ENCODE measurements around the gene ATF2.

The ATF2 gene

DNA sequence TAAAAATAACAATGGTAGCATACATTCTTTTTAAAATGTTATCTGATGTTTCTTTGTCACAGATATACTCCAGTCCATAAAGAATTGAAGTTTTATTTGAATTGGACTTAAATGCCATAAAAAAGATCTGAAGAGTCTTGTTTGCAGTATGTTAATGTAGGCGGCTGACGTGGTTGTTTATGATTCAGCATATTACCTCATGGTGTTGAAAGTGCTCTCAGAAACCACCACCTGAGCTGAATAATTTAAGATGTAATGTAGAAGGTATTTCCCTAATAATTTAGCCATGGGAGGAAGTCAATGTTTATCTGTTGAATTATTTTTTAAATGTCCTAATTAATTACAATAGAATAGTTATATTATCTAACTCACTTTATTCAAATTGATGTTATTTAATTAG is 104.3 kb downstream of the ATF2 start:
- H3K9me3 ChIP-seq: peaks cover 29% of the 10 kb centered on the region
- no peak for TF ChIP-seq Cebpa-rat (IDR thresholded peaks at IDR 0.05)
- no peak overlapping the region for H3K4me2 ChIP-seq
- no peak overlapping the region for H3K9ac ChIP-seq
- no peak overlapping the region for H3K27ac ChIP-seq
- no peaks in the 10 kb centered on the region for H3K27me3 ChIP-seq
- H3K4me3 ChIP-seq: no peak overlapping the region
- H3K36me3 ChIP-seq: peaks cover 52% of the 10 kb centered on the region
- H3K4me1 ChIP-seq: no peaks in the 10 kb centered on the region
- H4K20me1 ChIP-seq: no peaks in the 10 kb centered on the region

DNA sequence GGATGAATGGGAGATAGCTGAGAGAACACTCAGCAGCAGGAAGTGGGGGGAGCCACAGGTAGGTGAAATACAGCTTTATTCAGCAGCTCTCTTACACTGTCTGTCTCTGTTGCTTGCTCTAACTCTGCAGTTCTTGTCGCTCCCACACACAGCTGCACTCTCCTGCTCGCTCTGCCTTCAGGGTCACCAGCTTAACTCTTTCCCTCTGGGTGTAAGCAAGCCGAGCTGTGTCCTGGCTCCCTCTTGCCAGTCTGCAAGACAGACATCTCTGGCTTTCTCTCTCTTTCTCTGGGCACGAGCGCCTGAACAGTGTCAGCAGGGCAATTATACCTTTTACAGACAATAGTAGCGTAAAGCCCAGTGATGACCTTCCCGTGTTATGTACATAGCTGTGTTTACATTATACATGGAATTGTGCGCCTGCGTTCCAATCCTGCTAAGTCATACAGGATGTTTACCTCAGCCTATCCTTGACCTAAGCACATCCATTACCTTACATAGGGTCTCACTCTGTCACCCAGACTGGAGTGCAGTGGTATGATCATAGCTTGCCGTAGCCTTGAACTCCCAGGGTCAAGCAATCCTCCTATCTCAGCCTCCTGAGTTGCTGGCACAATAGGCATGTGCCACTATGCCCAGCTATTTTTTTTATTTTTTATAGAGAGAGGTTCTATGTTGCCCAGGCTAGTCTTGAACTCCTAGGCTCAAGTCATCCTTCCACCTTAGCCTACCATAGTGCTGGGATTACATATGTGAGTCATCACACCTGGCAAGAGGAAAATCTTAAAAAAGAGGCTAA is 105.0 kb downstream of the ATF2 start:
- H3K36me3 ChIP-seq: peaks cover 57% of the 10 kb centered on the region
- H3K4me2 ChIP-seq: no peak overlapping the region

DNA sequence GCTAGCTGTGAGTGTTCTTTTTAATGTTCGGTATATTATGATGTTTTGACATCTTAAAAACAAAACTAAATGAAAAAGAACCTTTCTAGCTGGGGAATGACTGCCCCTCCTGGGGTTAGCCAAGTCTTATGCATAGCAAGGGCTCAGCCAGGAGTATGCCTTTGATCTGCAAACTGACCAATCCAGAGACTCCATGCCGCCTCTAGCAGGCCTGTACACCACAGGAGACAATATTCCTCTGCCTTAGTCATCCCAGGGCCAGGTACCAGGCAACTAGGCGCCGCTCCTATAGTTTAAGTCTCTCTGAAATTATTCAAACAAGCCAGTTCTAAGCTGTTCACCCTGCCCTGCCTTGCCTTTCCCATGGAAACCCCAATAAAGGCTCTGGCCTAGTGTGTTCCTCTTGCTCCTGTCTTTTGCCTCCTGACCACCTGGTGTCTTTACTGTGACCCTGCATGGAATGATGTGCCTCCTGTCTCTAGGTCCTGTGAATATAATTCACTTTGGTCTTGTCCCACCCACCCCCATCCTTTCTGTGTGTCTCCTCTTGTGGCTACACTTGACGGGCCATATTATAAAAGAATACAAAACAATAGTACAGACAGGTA is 110.8 kb downstream of the ATF2 start:
- H3K27me3 ChIP-seq: no peaks in the 10 kb centered on the region
- H3K4me3 ChIP-seq: no peak overlapping the region
- H3K27ac ChIP-seq: no peak overlapping the region
- H3K9me3 ChIP-seq: no peaks in the 10 kb centered on the region
- H3K4me1 ChIP-seq: peaks cover 5% of the 10 kb centered on the region; the same call in 1 of the 2 replicates
- no peak overlapping the region for H3K9ac ChIP-seq
- no peak for TF ChIP-seq Cebpa-rat (IDR thresholded peaks at IDR 0.05)
- no peak overlapping the region for H3K4me2 ChIP-seq
- no peaks in the 10 kb centered on the region for H4K20me1 ChIP-seq
- peaks cover 17% of the 10 kb centered on the region for H3K36me3 ChIP-seq

More for the DNA sequence above, 105.0 kb downstream of the ATF2 start:
- Histone ChIP-seq H3K27me3 (no peaks in the 10 kb centered on the region), H3K4me1 (peaks cover 5% of the 10 kb centered on the region; the same call in 1 of the 2 replicates), H3K9ac (no peak overlapping the region), H3K9me3 (peaks cover 29% of the 10 kb centered on the region), H3K27ac (no peak overlapping the region), H3K4me3 (no peak overlapping the region), H4K20me1 (no peaks in the 10 kb centered on the region)
- TF ChIP-seq Cebpa-rat (IDR thresholded peaks at IDR 0.05): no peak

DNA sequence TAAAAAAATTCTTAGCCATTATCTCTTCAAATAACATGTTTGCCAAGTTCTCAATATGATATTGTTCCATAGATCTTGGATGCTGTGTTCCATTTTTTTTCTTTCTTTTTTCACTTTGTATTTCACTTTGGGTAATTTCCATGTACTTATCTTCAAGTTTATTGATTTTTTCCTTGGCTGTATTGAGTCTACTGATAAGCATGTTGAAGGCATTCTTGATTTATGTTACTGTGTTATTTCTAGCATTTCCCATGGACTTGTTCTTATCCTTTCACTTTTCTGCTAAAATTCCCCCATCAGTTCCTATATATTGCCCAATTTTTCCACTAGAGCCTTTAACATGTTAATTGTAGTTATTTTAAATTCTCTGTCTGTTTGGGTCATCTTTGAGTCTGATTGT is 112.0 kb downstream of the ATF2 start:
- H3K4me2 ChIP-seq: no peak overlapping the region
- peaks cover 5% of the 10 kb centered on the region; the same call in 1 of the 2 replicates for H3K4me1 ChIP-seq
- H3K27ac ChIP-seq: no peak overlapping the region
- no peaks in the 10 kb centered on the region for H4K20me1 ChIP-seq
- no peaks in the 10 kb centered on the region for H3K27me3 ChIP-seq
- TF ChIP-seq Cebpa-rat (IDR thresholded peaks at IDR 0.05): no peak
- peaks cover 19% of the 10 kb centered on the region for H3K36me3 ChIP-seq
- no peak overlapping the region for H3K4me3 ChIP-seq
- no peaks in the 10 kb centered on the region; the same call in 1 of the 2 replicates for H3K9me3 ChIP-seq
- H3K9ac ChIP-seq: no peak overlapping the region

DNA sequence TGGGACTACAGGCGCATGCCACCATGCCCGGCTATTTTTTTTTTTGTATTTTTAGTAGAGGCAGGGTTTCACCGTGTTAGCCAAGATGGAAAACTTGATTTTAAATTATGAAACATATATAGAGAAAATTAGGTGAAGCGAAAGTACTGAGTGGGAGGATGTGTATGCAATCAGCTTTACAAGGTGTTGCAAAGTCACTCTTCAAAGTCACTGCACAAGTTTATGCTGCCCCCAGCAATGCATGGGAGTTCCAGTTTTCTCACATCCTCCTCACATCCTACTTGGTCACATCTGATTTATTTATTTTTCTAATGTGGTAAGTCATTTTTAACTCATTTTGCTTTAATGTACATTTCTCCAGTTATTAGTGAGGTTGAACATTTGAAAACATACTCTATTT is 113.7 kb downstream of the ATF2 start:
- H3K27ac ChIP-seq: no peak overlapping the region
- no peak for TF ChIP-seq Cebpa-rat (IDR thresholded peaks at IDR 0.05)
- H3K4me3 ChIP-seq: no peak overlapping the region
- H3K27me3 ChIP-seq: no peaks in the 10 kb centered on the region
- peaks cover 7% of the 10 kb centered on the region for H3K9me3 ChIP-seq
- no peak overlapping the region for H3K9ac ChIP-seq
- H4K20me1 ChIP-seq: no peaks in the 10 kb centered on the region
- no peak overlapping the region for H3K4me2 ChIP-seq
- H3K4me1 ChIP-seq: peaks cover 7% of the 10 kb centered on the region
- peaks cover 18% of the 10 kb centered on the region for H3K36me3 ChIP-seq

DNA sequence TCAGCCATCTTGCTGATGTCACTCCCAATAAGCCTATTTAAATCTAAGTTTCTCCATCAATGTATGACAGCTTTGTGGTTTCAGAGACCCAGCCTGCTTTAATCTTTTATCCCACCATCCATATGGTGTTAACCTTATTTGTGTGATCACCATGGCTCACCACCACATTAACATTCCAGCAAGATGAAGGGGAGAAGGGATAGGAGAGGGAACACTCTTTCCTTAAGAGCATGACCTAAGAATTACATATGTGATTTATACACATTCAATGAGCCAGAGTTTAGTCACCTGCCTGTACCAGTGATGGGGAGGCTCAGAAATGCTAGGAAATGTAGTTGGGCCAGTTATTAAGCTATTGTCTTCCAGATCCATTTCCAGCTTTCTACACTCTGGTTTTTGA is 118.3 kb downstream of the ATF2 start:
- peaks cover 15% of the 10 kb centered on the region for H3K4me1 ChIP-seq
- H3K4me3 ChIP-seq: no peak overlapping the region
- H3K27me3 ChIP-seq: no peaks in the 10 kb centered on the region
- H3K4me2 ChIP-seq: no peak overlapping the region
- no peak for TF ChIP-seq Cebpa-rat (IDR thresholded peaks at IDR 0.05)
- H4K20me1 ChIP-seq: no peaks in the 10 kb centered on the region
- H3K27ac ChIP-seq: no peak overlapping the region
- 0 out of 2 replicates have a peak, but pooled peaks cover 7% of the 10 kb centered on the region for H3K36me3 ChIP-seq
- peaks cover 13% of the 10 kb centered on the region for H3K9me3 ChIP-seq
- no peak overlapping the region for H3K9ac ChIP-seq

DNA sequence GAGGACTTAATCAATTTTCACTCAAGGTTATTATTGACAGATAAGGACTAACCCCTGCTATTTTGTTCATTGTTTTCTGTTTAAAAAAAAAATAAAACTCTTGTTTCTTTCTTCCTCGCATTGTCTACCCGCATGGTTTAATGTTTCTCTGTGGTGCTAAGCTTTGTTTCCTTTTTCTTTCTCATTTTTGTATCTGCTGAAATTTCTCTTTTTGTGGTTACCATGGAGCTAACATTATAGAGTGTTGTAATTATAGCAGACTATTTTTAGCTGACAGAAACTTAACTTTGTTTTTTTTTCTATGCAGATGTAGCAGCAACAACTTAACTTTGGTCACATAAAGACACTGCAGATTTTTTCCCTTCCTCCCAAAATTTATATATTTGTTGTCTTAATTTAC is 119.7 kb downstream of the ATF2 start:
- no peak overlapping the region for H3K9ac ChIP-seq
- H3K4me3 ChIP-seq: no peak overlapping the region

DNA sequence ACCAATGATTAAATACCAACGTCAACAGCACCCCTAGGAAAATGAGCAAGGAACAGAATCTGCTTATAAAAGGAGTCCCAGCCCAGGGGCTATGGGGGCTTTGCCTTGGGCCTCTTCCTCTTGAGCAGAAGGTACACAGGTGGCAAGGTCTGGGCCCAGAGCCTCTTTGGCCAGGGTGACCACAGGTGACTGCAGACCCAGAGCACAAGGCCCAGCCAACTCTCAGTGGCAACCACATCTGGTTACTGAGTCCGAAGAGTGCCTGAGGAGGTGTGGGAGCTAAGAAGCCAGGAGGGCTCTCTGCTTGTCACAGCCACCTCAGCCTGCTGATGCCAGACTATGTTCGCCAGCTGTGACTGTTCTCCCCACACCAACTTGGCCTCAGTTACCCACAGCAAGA is 128.5 kb downstream of the ATF2 start:
- Histone ChIP-seq H3K9me3 (no peaks in the 10 kb centered on the region), H3K4me2 (no peak overlapping the region)
- TF ChIP-seq Cebpa-rat (IDR thresholded peaks at IDR 0.05): no peak

More for the DNA sequence above, 119.7 kb downstream of the ATF2 start:
- Histone ChIP-seq H3K4me1 (peaks cover 24% of the 10 kb centered on the region), H3K27ac (no peak overlapping the region), H3K27me3 (no peaks in the 10 kb centered on the region), H3K9me3 (peaks cover 13% of the 10 kb centered on the region), H4K20me1 (no peaks in the 10 kb centered on the region), H3K36me3 (0 out of 2 replicates have a peak, but pooled peaks cover 7% of the 10 kb centered on the region), H3K4me2 (peak overlapping the region; percentile 38)
- TF ChIP-seq Cebpa-rat (IDR thresholded peaks at IDR 0.05): no peak

DNA sequence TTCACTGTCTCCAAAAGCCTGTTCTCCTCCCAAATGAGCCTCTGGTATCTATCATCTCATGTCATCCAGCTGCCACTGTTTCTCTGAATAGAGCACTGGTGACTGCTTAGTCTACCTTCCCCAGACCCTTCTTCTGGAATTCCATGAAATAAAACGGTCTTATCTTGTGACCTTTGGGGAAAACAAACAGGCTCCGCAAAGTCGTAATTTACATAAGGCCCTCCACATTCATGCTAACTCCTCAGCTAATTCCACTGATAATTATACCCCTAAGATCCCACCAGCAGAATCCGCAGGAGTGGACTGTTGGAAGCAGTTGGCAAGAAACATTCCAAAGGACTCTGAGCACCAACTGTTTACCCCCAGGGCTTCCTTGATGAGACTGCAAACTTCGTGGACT is 129.0 kb downstream of the ATF2 start:
- no peak for TF ChIP-seq Cebpa-rat (IDR thresholded peaks at IDR 0.05)

More for the DNA sequence above, 128.5 kb downstream of the ATF2 start:
- no peak overlapping the region for H3K4me3 ChIP-seq
- no peak overlapping the region for H3K27ac ChIP-seq
- H3K9ac ChIP-seq: no peak overlapping the region
- no peaks in the 10 kb centered on the region for H3K27me3 ChIP-seq
- H3K36me3 ChIP-seq: no peaks in the 10 kb centered on the region
- peaks cover 9% of the 10 kb centered on the region; the same call in 1 of the 2 replicates for H3K4me1 ChIP-seq
- no peaks in the 10 kb centered on the region for H4K20me1 ChIP-seq

DNA sequence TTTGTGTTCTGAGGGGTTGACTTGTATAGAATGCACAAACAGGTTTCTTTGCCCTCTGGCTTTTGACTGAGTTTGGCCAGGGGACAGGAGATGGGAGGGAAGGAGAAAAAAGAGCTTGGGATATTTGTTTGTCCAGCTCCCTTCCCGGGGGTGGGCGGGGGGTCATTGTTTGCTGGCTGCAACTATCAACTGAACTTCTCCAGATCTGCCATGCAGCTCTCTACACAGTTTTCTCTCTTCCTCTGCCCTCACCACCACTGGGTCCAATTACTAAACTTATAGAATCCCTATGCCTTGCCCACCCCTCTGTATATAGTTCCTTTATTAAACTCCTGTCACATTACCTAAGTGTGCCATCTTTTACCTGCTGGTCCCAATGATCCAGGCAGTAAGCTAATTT is 130.1 kb downstream of the ATF2 start:
- Histone ChIP-seq H3K4me1 (no peaks in the 10 kb centered on the region), H3K9me3 (no peaks in the 10 kb centered on the region), H3K27me3 (no peaks in the 10 kb centered on the region), H3K9ac (no peak overlapping the region), H3K27ac (no peak overlapping the region), H4K20me1 (no peaks in the 10 kb centered on the region), H3K36me3 (no peaks in the 10 kb centered on the region), H3K4me2 (no peak overlapping the region), H3K4me3 (no peak overlapping the region)
- no peak for TF ChIP-seq Cebpa-rat (IDR thresholded peaks at IDR 0.05)

More for the DNA sequence above, 129.0 kb downstream of the ATF2 start:
- no peaks in the 10 kb centered on the region for H4K20me1 ChIP-seq
- no peak overlapping the region for H3K9ac ChIP-seq
- H3K4me1 ChIP-seq: peaks cover 5% of the 10 kb centered on the region; the same call in 1 of the 2 replicates
- H3K9me3 ChIP-seq: no peaks in the 10 kb centered on the region
- no peak overlapping the region for H3K4me2 ChIP-seq
- no peaks in the 10 kb centered on the region for H3K36me3 ChIP-seq
- no peak overlapping the region for H3K27ac ChIP-seq
- H3K4me3 ChIP-seq: no peak overlapping the region
- H3K27me3 ChIP-seq: no peaks in the 10 kb centered on the region
